GM19099 (cell line): ENCODE results near the gene CRISP2.

Source experiments
- POLR2A ChIP-seq: IDR thresholded peaks from 3 replicates; pipeline ENCODE4 v1.6.1; 2011; ENCODE audit warnings: low read depth; ENCODE audit not compliant: insufficient read length; ENCODE audit errors: extremely low read depth

CRISP2 gene, protein sequence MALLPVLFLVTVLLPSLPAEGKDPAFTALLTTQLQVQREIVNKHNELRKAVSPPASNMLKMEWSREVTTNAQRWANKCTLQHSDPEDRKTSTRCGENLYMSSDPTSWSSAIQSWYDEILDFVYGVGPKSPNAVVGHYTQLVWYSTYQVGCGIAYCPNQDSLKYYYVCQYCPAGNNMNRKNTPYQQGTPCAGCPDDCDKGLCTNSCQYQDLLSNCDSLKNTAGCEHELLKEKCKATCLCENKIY

DNA sequence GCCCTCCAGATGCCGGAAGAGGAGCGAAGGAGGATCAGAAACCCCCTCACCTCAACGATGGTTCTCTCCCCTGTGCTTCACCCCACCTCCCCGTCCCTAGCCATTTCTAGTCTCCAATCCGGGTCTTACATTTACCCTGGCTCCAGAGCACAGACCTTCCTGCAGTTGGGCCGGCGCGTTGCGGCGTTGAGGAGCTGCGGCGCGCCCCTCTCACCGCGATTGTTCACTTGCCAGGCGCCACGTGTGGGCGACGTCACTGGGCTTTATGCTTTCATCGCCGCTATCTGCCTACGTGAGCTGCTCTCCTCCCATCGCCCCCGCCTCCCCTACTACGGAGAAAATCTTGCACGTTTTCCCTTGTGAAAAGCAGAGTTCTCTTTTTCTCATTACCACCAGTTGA, at the start of gene CRISP2:
TSS of gene CRISP2 (minus strand) at position 198 of the 400 bp plus-strand sequence. CDS start 4,347 bp downstream, outside the sequence.
- no peak for TF ChIP-seq POLR2A

DNA sequence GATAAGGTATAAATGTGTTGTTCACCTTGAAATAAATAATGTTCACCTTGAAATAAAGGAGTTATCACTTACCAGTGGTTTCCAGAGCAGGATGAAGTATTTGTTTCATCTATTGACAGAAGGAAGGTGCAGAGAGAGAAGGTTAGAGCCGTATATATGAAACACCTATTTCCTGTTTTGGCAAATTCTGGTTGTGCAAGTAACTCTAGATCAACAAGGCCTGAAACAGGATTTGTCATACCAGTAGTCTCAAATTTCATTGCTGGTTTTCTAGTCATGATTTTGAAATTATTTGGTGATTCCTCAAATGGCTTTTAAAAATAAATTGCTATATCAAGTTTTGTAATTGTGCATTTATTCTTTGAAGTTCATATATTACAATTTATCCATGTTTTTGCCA, 30.9 kb upstream of the CRISP2 start, which contains the start of gene CRISP3:
TSS of gene CRISP3 (minus strand) at position 130 of the 400 bp plus-strand sequence. CDS start at position 109, 21 bp downstream.
- no peak for TF ChIP-seq POLR2A

DNA sequence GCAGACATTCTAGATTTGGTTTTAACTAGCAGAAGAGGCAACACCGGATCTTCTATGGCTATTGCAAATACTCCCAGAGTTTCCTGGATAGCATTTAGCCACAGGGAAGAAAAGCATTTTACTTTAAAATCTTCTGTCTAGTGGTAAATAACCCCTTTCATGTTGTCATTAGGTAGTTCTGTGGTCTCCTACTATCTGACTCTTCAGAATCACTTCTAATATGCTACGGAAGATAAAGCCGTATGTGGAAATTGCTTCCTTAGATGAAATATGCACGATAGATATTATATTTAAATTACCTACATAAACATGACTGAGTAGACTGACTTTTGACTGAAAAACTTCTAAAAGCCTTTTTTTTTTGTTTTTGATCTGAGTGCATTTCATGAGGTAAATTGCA, 30.1 kb upstream of the CRISP2 start:
- TF ChIP-seq POLR2A, result no peak

DNA sequence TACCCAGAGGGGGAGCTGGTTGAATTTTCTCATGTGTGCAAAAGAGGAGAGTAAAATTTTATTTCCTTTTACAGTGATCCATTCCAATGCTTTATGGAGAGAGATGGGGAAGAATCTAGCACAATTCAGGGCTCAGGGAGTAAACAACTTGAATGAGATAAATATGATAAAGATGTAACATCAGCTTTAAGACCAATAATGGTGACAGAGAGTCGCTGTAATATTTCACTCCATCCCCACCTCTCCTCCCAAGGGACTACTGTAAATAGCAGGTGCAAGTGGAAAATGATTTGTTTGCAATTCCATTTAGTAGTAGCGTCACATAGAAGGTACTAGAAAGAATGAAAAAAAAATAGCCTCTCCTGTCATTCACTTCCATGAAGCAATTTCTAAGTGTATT, 26.1 kb upstream of the CRISP2 start:
- no peak for TF ChIP-seq POLR2A

DNA sequence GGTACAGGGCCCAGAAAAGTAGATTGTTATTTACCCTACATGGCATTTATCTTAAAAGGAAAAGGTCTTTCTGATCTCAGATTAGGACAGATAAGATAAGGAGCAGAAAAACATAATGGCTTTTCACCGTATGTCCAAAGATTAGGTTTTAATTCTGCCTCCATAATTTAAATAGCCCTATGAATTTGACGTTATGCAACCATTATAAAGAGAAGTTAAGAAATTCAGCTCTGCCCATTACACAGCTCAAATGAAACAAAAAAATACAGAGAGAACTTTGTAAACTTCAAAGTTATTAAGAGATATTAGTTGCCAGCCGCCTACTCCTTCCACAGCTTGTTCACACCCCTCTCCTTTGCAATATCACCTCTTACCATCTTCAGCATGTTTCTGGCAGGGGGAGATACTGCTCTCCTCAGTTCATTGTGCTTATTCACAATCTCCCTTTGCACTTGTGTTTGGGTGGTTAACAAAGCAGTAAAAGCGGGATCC, 22.7 kb upstream of the CRISP2 start:
- no peak for TF ChIP-seq POLR2A

DNA sequence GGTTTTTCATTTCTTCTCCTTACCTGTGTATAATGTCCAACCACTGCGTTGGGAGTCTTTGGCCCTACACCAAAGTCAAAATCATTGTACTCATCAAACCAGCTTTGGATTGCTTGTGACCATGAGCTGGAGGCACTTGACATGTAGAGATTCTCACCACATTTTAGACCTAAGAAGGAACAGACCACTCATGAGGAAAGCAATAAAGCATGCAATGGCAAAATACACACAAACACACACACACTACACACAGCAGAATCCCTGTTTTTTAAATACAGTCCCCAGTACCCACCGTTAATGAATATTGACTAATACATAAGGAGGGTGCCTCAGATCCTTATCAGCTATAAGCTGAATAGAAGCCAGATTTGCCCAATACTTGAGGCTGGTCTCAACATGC, 20.3 kb upstream of the CRISP2 start:
- no peak for TF ChIP-seq POLR2A

DNA sequence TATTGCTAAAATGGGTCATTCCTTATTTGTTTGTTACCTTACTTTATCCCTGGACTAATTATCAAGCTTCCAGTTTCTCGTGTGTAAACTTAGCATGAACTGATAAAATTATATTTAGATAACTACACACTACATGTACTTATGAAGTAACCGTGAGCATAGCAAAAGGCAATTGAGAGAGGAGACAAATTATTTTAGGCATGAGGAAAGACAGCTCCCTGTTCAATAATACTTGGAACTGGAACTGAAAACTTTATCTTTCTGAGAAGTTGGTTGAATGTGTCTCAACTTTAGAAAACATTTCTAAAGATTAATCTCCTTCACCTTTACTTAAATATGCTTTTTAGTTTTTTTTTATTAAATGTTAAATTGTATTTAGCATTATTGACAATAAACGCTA, 19.4 kb upstream of the CRISP2 start:
- no peak for TF ChIP-seq POLR2A

DNA sequence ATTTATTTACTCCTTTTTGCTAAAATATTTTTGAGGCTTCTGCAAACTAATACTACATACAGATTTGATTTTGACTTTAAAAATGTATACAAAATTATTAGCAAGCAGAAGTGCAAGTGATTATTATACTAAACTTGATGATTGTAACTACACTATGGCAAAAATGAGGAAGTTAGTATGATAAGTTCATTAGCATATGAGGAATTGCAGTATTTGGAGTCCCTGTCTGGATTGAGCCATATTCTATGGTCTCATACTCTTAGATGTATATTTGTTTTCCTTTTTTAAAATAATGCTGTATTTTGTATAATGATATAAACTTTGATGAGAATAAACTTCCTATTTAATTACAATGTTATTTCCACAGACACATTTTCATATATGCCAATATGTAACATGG, 16.9 kb upstream of the CRISP2 start:
- TF ChIP-seq POLR2A, result no peak

DNA sequence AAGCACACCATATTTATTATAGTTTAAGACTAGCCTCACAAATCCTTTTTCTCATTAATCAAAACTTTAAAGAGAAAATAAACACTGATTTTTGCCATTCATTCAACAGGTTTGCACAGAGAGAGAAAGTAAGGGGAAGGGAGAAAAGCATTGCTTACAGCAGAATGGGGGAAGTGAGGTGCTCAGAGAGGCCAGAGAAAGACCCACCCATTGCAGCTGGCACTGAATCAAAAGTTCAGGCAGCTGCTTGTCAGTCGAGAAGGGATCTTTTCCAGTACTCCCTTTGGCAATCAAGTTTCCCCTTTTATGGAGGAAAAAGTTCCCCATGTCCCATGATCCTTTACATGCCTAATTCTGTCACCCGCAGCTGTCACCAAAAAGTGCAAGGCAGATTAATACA, 8.0 kb upstream of the CRISP2 start:
- TF ChIP-seq POLR2A, result no peak

DNA sequence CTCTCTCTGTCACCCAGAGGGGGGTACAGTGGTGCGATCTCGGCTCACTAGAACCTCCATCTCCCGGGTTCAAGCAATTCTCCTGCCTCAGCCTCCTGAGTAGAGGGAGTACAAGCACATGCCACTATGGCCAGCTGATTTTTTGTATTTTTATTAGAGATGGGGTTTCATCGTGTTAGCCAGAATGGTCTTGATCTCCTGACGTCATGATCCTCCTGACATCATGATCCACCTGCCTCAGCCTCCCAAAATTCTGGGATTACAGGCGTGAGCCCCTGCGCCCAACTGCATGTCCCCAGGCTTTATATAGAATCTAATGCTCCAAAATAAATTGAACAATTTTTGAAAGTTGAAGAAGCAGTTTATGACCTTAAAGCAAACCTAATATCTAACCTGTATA, 7.0 kb upstream of the CRISP2 start:
- TF ChIP-seq POLR2A, result no peak

DNA sequence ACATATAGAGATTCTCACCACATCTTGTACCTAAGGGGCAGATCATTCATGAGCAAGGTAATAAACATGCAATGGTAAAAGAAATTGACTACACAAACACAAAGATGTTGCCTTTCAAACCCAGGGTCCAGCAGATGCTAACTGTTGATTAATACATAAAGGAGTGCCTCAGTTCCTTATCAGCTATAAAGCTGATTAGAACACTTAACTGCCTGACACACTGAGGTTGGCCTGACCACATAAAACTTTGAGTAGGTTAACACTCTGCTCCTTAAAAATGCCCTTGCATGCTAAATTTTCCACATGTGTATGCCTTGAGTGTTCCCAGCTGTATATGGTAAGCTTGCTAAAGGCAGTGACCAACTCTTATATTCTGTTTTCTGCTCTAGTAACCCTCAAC, 14.9 kb downstream of the CRISP2 start:
- TF ChIP-seq POLR2A, result no peak

DNA sequence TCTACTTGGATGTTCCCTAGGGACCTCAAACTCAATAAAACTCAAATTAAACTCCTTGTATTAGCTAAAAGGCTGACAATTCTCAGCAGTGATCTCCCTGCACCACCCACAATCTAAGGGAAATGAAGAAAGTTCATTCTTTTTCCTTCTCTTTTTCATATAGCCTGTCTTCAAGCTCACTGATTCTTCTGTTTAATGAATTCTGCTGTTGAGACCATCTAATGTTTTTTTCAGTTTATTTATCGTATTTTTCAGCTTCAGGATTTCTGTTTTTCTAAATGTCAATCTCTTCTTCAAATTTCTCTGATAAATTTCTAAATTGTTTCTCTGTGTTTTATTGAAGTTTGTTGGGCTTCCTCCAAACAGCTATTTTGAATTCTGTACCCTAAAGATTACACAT, 19.8 kb downstream of the CRISP2 start:
- no peak for TF ChIP-seq POLR2A

DNA sequence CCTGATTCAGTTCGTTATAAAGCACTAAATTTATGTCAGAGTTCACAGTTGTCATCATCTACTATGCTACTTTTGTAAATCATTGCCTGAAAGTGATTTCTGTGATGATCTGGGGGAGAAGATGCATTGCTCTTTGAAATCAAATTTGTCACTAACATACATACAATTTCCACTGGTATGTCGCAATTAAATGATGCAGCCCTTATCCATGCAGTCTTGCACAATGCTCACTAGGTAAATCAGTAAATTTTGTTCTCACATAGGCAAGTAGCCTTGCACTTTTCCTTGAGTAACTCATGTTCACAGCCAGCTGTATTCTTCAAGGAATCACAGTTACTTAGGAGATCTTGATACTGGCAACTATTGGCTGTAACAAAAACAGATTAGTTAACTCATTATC, 20.8 kb downstream of the CRISP2 start:
- TF ChIP-seq POLR2A, result no peak

DNA sequence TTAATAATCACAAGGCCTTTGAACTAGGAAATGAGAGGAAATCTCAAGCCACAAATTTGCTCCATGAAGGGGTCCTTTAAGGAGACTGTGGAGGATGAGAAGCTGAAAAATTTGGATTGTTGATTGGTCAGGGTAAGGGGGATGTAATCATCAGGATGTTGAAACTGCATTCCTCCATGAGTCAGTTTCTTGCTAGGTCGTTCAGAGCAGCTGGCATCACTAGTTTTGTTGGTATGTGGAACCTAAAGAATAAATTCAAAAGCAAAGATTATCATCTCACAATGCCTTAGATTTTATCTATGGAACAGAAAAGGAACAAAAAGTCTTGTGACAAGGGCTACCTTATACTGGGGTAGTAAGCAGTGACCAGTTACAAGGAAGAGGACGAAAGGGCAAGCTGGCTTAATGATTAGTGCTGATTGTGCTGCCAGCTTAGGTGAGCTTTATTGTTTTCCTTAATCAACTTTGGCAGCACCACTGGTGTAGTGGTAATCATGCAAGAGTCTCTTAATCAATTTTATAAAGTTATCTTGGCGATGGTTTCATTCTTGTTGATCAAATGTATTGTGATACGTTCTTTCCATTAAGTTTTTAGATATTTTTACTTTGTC, 36.6 kb downstream of the CRISP2 start:
- no peak for TF ChIP-seq POLR2A

DNA sequence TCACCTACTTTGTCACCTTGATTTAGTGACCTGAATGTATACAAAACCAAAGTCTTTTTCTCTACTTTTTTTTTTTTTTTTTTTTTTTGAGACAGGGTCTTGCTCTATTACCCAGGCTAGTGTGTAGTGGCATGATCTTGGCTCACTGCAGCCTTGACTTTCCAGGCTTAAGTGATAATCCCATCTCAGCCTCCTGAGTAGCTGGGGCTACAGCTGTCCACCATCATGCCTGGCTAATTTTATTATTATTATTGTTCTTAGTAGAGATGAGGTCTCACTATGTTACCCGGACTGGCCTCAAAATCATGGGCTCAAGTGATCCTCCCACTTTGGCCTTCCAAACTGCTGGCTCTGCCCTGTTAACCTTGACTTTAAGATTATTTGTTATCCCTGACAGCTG, 37.5 kb downstream of the CRISP2 start:
- no peak for TF ChIP-seq POLR2A

DNA sequence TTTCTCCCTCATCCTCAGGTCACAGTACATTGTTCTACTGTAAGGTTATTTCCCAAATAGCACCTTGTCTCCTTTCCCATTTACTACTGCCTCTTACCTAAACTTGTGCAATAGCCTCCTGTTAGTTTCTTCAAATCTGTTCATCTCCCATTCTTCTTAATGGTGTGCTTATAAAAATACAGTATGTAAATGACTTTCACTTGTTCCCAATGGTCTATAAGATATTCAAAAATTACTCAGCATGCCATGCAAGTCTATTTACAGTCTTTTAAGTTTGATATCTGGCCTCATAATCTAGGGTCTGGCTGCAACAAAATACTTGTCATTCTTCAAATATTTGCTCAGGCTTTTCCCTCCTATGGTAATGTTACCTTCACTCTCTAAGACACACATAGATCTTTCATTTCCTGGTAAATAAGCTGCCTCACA, 45.2 kb downstream of the CRISP2 start:
- no peak for TF ChIP-seq POLR2A
